ENCODE measurements around the gene BEND6. TPM values are rescaled to one million over a fixed set of nuclear protein-coding genes. Genes with fewer than 3 reads are reported as not detected.

BEND6 gene
- total RNA-seq, 1 donor from 2014 or later = not detected

DNA sequence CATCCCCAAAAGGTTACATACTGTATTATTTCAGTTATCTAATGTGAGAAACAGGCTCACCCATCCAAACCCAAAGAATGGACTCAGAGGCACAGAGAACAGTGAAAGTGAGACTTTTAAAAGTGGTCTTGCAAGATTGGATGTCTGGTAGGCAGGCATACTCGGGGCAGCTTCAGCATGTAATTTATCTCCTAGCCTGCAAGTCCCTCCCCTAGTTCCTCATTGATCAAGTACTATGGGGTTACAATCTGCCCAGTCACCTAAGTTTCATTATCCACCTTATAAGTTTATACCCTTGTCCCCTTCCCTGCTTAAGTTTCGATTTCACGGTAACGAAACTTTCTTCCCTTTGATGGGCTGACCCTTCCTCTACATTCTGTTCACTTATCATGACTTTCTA lies 114.3 kb downstream of the BEND6 start:
- no peaks in the 10 kb centered on the region for H3K9me3 Mint-ChIP-seq
- DNase-seq (no peak), ATAC-seq (ENCODE audit: low read depth) (no peak)
- peaks cover 9% of the 10 kb centered on the region for H3K4me1 Mint-ChIP-seq
- intact Hi-C loops (cut with micrococcal nuclease) = no loop called here
- H3K27ac Mint-ChIP-seq = no peak overlapping the region
- CTCF ChIA-PET = no interaction called here
- peaks cover 7% of the 10 kb centered on the region for H3K36me3 Mint-ChIP-seq (ENCODE audit: low read depth)
- TF ChIP-seq CTCF (IDR thresholded peaks at IDR 0.05) = no peak
- POLR2A ChIA-PET = no interaction called here
- H3K4me3 Mint-ChIP-seq = no peak overlapping the region
- H3K27me3 Mint-ChIP-seq = no peaks in the 10 kb centered on the region

DNA sequence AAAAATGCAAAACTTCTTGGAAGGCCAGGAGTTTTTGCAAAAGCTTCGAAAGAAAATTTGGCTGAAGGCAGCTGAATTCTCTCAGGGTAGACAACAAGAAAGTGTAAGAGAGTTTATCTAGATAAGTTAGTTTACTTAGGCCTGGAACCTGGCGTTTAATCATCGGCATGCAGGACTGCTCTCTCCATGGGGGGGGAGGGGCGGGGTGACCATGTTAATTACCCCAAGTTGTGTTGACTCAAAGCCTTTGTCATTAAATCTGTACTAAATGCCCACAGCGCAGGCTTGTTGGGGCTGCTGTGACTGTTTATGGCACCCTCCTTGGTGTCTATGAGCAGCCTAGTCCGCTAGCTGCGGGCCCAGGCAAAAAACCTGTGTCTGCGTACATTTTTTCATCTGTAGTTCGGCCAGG lies 115.0 kb downstream of the BEND6 start:
- H3K36me3 Mint-ChIP-seq (ENCODE audit: low read depth) = peaks cover 4% of the 10 kb centered on the region
- H3K4me3 Mint-ChIP-seq = no peak overlapping the region
- no peak overlapping the region for H3K27ac Mint-ChIP-seq
- ATAC-seq (ENCODE audit: low read depth) = no peak
- ChIA-PET CTCF (no interaction called here), POLR2A (no interaction called here)
- no peak for DNase-seq
- no peaks in the 10 kb centered on the region for H3K9me3 Mint-ChIP-seq
- intact Hi-C loops (cut with micrococcal nuclease) = no loop called here
- peaks cover 3% of the 10 kb centered on the region for H3K4me1 Mint-ChIP-seq
- no peaks in the 10 kb centered on the region for H3K27me3 Mint-ChIP-seq
- TF ChIP-seq CTCF (IDR thresholded peaks at IDR 0.05) = no peak

DNA sequence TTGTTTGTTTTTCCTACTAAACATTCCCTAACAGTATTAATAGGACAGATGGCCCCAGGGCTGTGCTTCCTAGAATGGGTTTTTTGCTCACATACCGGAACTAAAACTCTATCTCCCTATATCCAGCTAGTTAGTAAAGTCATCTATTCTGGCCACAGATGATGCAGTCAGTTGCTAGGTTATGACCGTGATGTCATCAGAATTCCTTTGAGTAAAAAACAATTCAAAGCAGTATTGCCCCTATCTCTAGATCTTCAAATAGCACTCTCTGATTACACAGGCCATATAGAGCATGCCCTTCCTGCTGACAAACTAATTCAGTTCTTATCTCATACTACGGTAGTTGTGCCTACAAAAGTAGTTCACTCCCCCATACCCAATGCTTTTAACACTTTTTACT lies 117.2 kb downstream of the BEND6 start:
- H3K4me3 Mint-ChIP-seq = no peak overlapping the region
- intact Hi-C loops (cut with micrococcal nuclease) = no loop called here
- POLR2A ChIA-PET = no interaction called here
- H3K27me3 Mint-ChIP-seq = no peaks in the 10 kb centered on the region
- CTCF ChIA-PET = no interaction called here
- H3K36me3 Mint-ChIP-seq (ENCODE audit: low read depth) = peaks cover 3% of the 10 kb centered on the region
- no peak overlapping the region for H3K27ac Mint-ChIP-seq
- ATAC-seq (ENCODE audit: low read depth) (no peak), DNase-seq (no peak)
- no peaks in the 10 kb centered on the region for H3K4me1 Mint-ChIP-seq
- TF ChIP-seq CTCF (IDR thresholded peaks at IDR 0.05) = no peak
- H3K9me3 Mint-ChIP-seq = no peaks in the 10 kb centered on the region

DNA sequence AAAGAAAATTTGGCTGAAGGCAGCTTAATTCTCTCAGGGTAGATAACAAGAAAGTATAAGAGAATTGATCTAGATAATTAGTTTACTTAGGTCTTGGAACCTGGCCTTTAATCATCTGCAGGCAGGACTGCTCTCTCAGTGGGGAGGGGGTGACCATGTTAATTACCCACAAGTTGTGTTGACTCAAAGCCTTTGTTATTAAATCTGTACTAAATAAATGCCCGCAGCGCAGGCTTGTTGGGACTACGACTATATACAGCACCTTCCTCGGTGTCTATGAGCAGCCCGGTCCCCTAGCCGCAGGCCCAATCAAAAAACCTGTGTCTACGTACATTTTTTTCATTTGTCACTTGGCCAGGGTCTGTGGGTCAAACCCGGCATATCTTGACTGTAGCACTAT lies 119.5 kb downstream of the BEND6 start:
- no peak overlapping the region for H3K4me3 Mint-ChIP-seq
- no peak for ATAC-seq (ENCODE audit: low read depth)
- no peak for TF ChIP-seq CTCF (IDR thresholded peaks at IDR 0.05)

GRCh38 chr6:57075092-57075491 lies 120.2 kb downstream of the BEND6 start:
- Mint-ChIP-seq H3K4me3 (no peak overlapping the region), H3K9me3 (no peaks in the 10 kb centered on the region), H3K27ac (no peak overlapping the region), H3K4me1 (no peaks in the 10 kb centered on the region), H3K36me3 (ENCODE audit: low read depth) (peaks cover 1% of the 10 kb centered on the region), H3K27me3 (no peaks in the 10 kb centered on the region)
- ChIA-PET POLR2A (no interaction called here), CTCF (no interaction called here)
- DNase-seq (no peak), ATAC-seq (ENCODE audit: low read depth) (no peak)
- TF ChIP-seq CTCF (IDR thresholded peaks at IDR 0.05) = no peak
- intact Hi-C loops (cut with micrococcal nuclease) = no loop called here

More for the DNA sequence above, 119.5 kb downstream of the BEND6 start:
- H3K9me3 Mint-ChIP-seq = no peaks in the 10 kb centered on the region
- CTCF ChIA-PET = no interaction called here
- no peak for DNase-seq
- no peaks in the 10 kb centered on the region for H3K27me3 Mint-ChIP-seq
- no peaks in the 10 kb centered on the region for H3K4me1 Mint-ChIP-seq
- POLR2A ChIA-PET = no interaction called here
- H3K36me3 Mint-ChIP-seq (ENCODE audit: low read depth) = peaks cover 1% of the 10 kb centered on the region
- intact Hi-C loops (cut with micrococcal nuclease) = no loop called here
- H3K27ac Mint-ChIP-seq = no peak overlapping the region

Other genes starting within 250 kb of the BEND6 start
- gene KIAA1586, start 91.6 kb downstream of the BEND6 start, total RNA-seq = 12.7 and 15.2 TPM in 2 replicates
- gene ZNF451, start 135.1 kb downstream of the BEND6 start, total RNA-seq = 66.9 and 71.9 TPM in 2 replicates
- 3.9 and 4.3 TPM in 2 replicates for gene BAG2, start 217.2 kb downstream of the BEND6 start, total RNA-seq

Data from activated B cell treated with CpG ODN at 0.5 μM for 24 hours (primary cell).